Peyer's patch (tissue), 4 donors: ENCODE data around the gene COL11A1. TPM values are rescaled to one million over a fixed set of nuclear protein-coding genes. Genes with fewer than 3 reads are reported as not detected.
"Not testable (repeated sequence)": the region's sequence is repeated elsewhere in the genome, so short reads cannot be mapped to it uniquely, and the experiment has no call there.

Source experiments
- DNase-seq, 3 donors: peaks; one replicate each; pipeline ENCODE4 v3.0.0-alpha.2; 2017 to 2019
- H3K27ac ChIP-seq, 4 donors: fragments of 200-600 bp; sonication (generic); one replicate each; pipeline ENCODE4 v1.5.1; 2016 to 2019
- H3K27me3 ChIP-seq, 2 donors: fragments of 200-600 bp; sonication (generic); one replicate each; pipeline ENCODE4 v1.5.1; 2019
- H3K36me3 ChIP-seq, 3 donors: fragments of 200-600 bp; sonication (generic); one replicate each; pipeline ENCODE4 v1.5.1; 2016 to 2019
- H3K4me1 ChIP-seq, 4 donors: fragments of 200-600 bp; sonication (generic); one replicate each; pipeline ENCODE4 v1.5.1; 2016 to 2019
- H3K4me3 ChIP-seq, 4 donors: fragments of 200-600 bp; sonication (generic); 1 replicate in 3 of 4; 2 replicates in 1 of 4; pipeline ENCODE4 v1.5.1; 2016 to 2019; ENCODE audit warnings: mild to moderate bottlenecking in 1 of 4
- H3K9me3 ChIP-seq, 4 donors: fragments of 200-600 bp; sonication (generic); one replicate each; pipeline ENCODE4 v1.5.1; 2016 to 2019; ENCODE audit warnings: mild to moderate bottlenecking in 1 of 4
- CTCF ChIP-seq, 6 experiments: fragments of 450-650 bp in 4 of 6; fragments of 200-600 bp in 2 of 6; sonication (generic) in 1 of 6; IDR thresholded peaks; one replicate each; pipeline ENCODE4 v1.5.1; 2017 to 2019; ENCODE audit warnings: antibody characterized with exemption in 6 of 6, mild to moderate bottlenecking in 3 of 6, moderate library complexity in 1 of 6
- POLR2A ChIP-seq, 2 donors: fragments of 450-650 bp; IDR thresholded peaks; one replicate each; pipeline ENCODE4 v1.5.1; 2017; ENCODE audit warnings: antibody characterized with exemption in 2 of 2, mild to moderate bottlenecking in 2 of 2, moderate library complexity in 2 of 2
- total RNA-seq, 4 donors: library from RNA; depleted of rRNA; stranded (reverse); fragments of >200 nt; gene quantifications; one replicate each; pipeline ENCODE4 v1.1.0, GENCODE V29; 2016

Gene COL11A1
- total RNA-seq, 4 donors from 2014 or later, result 0.28 TPM; not detected in 3

GRCh38 chr1:103058391-103058790 is 49.9 kb downstream of the COL11A1 start:
- no peak overlapping the region for H3K4me3 ChIP-seq
- H3K36me3 ChIP-seq, result no peaks in the 10 kb centered on the region

GRCh38 chr1:103056423-103056822 is 51.9 kb downstream of the COL11A1 start:
- no peaks in the 10 kb centered on the region for H3K4me1 ChIP-seq
- no peak overlapping the region for H3K4me3 ChIP-seq
- H3K36me3 ChIP-seq, result no peaks in the 10 kb centered on the region
- H3K27ac ChIP-seq, result no peak overlapping the region
- H3K27me3 ChIP-seq, result no peaks in the 10 kb centered on the region
- DNase-seq, result no peak
- TF ChIP-seq POLR2A (IDR thresholded peaks at IDR 0.05) (no peak), CTCF (IDR thresholded peaks at IDR 0.05) (no peak)
- no peaks in the 10 kb centered on the region for H3K9me3 ChIP-seq

More at GRCh38 chr1:103058391-103058790, 49.9 kb downstream of the COL11A1 start:
- Histone ChIP-seq H3K4me1 (no peaks in the 10 kb centered on the region), H3K9me3 (no peaks in the 10 kb centered on the region), H3K27me3 (no peaks in the 10 kb centered on the region), H3K27ac (no peak overlapping the region)
- no peak for TF ChIP-seq CTCF (IDR thresholded peaks at IDR 0.05)
- no peak for TF ChIP-seq POLR2A (IDR thresholded peaks at IDR 0.05)
- DNase-seq, result no peak

- DNase-seq, H3K36me3 ChIP-seq, H3K4me1 ChIP-seq, H3K4me3 ChIP-seq, H3K27ac ChIP-seq, H3K27me3 ChIP-seq, H3K9me3 ChIP-seq: not testable (repeated sequence)
Observed at GRCh38 chr1:103028110-103028509, 80.2 kb downstream of the COL11A1 start.

GRCh38 chr1:103025858-103026409 is 82.4 kb downstream of the COL11A1 start:
- Histone ChIP-seq H3K9me3 (no peaks in the 10 kb centered on the region), H3K36me3 (no peaks in the 10 kb centered on the region), H3K27ac (no peak overlapping the region), H3K27me3 (no peaks in the 10 kb centered on the region), H3K4me1 (no peaks in the 10 kb centered on the region), H3K4me3 (no peak overlapping the region)
- TF ChIP-seq POLR2A (IDR thresholded peaks at IDR 0.05) (no peak), CTCF (IDR thresholded peaks at IDR 0.05) (no peak)
- DNase-seq, result no peak

- H3K9me3 ChIP-seq, result no peaks in the 10 kb centered on the region
- no peak for DNase-seq
- H3K36me3 ChIP-seq, result no peaks in the 10 kb centered on the region
- H3K4me1 ChIP-seq, result no peaks in the 10 kb centered on the region
- H3K4me3 ChIP-seq, result no peak overlapping the region
- H3K27ac ChIP-seq, result no peak overlapping the region
- no peak for TF ChIP-seq POLR2A (IDR thresholded peaks at IDR 0.05)
- no peak for TF ChIP-seq CTCF (IDR thresholded peaks at IDR 0.05)
- no peaks in the 10 kb centered on the region for H3K27me3 ChIP-seq
Observed at GRCh38 chr1:103024051-103024450, 84.3 kb downstream of the COL11A1 start.

- Histone ChIP-seq H3K9me3 (no peaks in the 10 kb centered on the region), H3K27ac (no peak overlapping the region), H3K36me3 (no peaks in the 10 kb centered on the region), H3K4me1 (no peaks in the 10 kb centered on the region), H3K4me3 (no peak overlapping the region), H3K27me3 (no peaks in the 10 kb centered on the region)
- TF ChIP-seq POLR2A (IDR thresholded peaks at IDR 0.05) (no peak), CTCF (IDR thresholded peaks at IDR 0.05) (no peak)
- DNase-seq, result no peak
Observed at GRCh38 chr1:103002005-103002404, 106.3 kb downstream of the COL11A1 start.
